Measurements from ENCODE around the gene IFITM5.

Gene IFITM5

GRCh38 chr11:295351-296170, 3.8 kb downstream of the IFITM5 start:
- no peak for TF ChIP-seq TCF12 (IDR thresholded peaks at IDR 0.05; ENCODE audit: low read depth)
- TF ChIP-seq CEBPB (IDR thresholded peaks at IDR 0.05): no peak
- TF ChIP-seq TAF1 (IDR thresholded peaks at IDR 0.05; ENCODE audit: low read depth): no peak
- no peak for TF ChIP-seq EP300 (IDR thresholded peaks at IDR 0.05; ENCODE audit: borderline replicate concordance)
- no peak for TF ChIP-seq EGR1 (IDR thresholded peaks at IDR 0.05)
- no peak for TF ChIP-seq CREB1 (IDR thresholded peaks at IDR 0.05; ENCODE audit: low read depth)
- TF ChIP-seq ZBTB7A (IDR thresholded peaks at IDR 0.05; ENCODE audit: low read depth): no peak
- TF ChIP-seq USF1 (IDR thresholded peaks at IDR 0.05): no peak
- no peak for TF ChIP-seq FOXM1 (IDR thresholded peaks at IDR 0.05; ENCODE audit: borderline replicate concordance, low read depth)
- TF ChIP-seq, protein P1, sequence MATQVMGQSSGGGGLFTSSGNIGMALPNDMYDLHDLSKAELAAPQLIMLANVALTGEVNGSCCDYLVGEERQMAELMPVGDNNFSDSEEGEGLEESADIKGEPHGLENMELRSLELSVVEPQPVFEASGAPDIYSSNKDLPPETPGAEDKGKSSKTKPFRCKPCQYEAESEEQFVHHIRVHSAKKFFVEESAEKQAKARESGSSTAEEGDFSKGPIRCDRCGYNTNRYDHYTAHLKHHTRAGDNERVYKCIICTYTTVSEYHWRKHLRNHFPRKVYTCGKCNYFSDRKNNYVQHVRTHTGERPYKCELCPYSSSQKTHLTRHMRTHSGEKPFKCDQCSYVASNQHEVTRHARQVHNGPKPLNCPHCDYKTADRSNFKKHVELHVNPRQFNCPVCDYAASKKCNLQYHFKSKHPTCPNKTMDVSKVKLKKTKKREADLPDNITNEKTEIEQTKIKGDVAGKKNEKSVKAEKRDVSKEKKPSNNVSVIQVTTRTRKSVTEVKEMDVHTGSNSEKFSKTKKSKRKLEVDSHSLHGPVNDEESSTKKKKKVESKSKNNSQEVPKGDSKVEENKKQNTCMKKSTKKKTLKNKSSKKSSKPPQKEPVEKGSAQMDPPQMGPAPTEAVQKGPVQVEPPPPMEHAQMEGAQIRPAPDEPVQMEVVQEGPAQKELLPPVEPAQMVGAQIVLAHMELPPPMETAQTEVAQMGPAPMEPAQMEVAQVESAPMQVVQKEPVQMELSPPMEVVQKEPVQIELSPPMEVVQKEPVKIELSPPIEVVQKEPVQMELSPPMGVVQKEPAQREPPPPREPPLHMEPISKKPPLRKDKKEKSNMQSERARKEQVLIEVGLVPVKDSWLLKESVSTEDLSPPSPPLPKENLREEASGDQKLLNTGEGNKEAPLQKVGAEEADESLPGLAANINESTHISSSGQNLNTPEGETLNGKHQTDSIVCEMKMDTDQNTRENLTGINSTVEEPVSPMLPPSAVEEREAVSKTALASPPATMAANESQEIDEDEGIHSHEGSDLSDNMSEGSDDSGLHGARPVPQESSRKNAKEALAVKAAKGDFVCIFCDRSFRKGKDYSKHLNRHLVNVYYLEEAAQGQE (IDR thresholded peaks at IDR 0.05; ENCODE audit: low read depth): no peak
- TF ChIP-seq MAX (IDR thresholded peaks at IDR 0.05): no peak
- no peak for TF ChIP-seq NFIC (IDR thresholded peaks at IDR 0.05)
- no peak for TF ChIP-seq RAD21 (IDR thresholded peaks at IDR 0.05; ENCODE audit: low read depth)
- no peak for TF ChIP-seq YY1 (IDR thresholded peaks at IDR 0.05; ENCODE audit: low read depth)
- TF ChIP-seq TEAD4 (IDR thresholded peaks at IDR 0.05): no peak

- TF ChIP-seq ZBTB7A (IDR thresholded peaks at IDR 0.05; ENCODE audit: low read depth) (no peak), RAD21 (IDR thresholded peaks at IDR 0.05; ENCODE audit: low read depth) (no peak), CREB1 (IDR thresholded peaks at IDR 0.05; ENCODE audit: low read depth) (no peak)
- TF ChIP-seq, protein P1 (IDR thresholded peaks at IDR 0.05; ENCODE audit: low read depth): no peak
These were observed 4.5 kb downstream of the IFITM5 start for GRCh38 chr11:294780-295179.

- TF ChIP-seq CREB1 (IDR thresholded peaks at IDR 0.05; ENCODE audit: low read depth): no peak
- TF ChIP-seq USF1 (IDR thresholded peaks at IDR 0.05): no peak
- TF ChIP-seq CEBPB (IDR thresholded peaks at IDR 0.05): no peak
- no peak for TF ChIP-seq TAF1 (IDR thresholded peaks at IDR 0.05; ENCODE audit: low read depth)
These were observed 5.3 kb downstream of the IFITM5 start for GRCh38 chr11:293852-294661.

DNA sequence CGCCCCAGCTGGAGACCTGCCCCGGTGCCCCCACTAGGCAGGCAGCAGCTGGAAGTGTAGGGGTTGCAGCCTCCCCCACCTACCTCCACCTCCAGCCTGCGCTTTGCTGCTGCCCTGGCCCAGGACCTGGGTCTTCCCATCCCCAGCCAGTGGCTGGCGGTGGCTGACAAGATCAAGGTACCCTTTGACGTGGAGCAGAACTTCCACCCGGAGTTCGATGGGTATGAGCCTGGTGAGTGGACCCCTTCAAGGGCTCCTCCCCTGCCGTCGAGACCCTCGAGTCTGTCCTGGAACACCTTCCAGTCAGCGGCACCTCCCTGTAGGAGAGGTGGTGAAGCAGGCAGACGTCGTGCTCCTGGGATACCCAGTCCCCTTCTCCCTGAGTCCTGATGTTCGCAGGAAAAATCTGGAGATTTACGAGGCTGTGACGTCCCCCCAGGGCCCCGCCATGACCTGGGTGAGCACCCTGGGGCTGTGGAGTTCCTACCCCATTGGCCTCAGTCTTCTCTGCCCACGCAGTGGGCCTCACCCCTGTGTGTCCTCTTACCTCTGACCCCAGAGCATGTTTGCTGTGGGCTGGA, 6.0 kb downstream of the IFITM5 start:
- no peak for TF ChIP-seq EP300 (IDR thresholded peaks at IDR 0.05; ENCODE audit: borderline replicate concordance)
- no peak for TF ChIP-seq YY1 (IDR thresholded peaks at IDR 0.05; ENCODE audit: low read depth)
- TF ChIP-seq TCF12 (IDR thresholded peaks at IDR 0.05; ENCODE audit: low read depth): no peak
- TF ChIP-seq USF1 (IDR thresholded peaks at IDR 0.05): no peak
- no peak for TF ChIP-seq CREB1 (IDR thresholded peaks at IDR 0.05; ENCODE audit: low read depth)
- TF ChIP-seq, protein P1 (IDR thresholded peaks at IDR 0.05; ENCODE audit: low read depth): no peak
- no peak for TF ChIP-seq TAF1 (IDR thresholded peaks at IDR 0.05; ENCODE audit: low read depth)
- TF ChIP-seq EGR1 (IDR thresholded peaks at IDR 0.05): no peak
- TF ChIP-seq TEAD4 (IDR thresholded peaks at IDR 0.05): no peak
- TF ChIP-seq FOXM1 (IDR thresholded peaks at IDR 0.05; ENCODE audit: borderline replicate concordance, low read depth): no peak
- TF ChIP-seq RAD21 (IDR thresholded peaks at IDR 0.05; ENCODE audit: low read depth): no peak
- TF ChIP-seq MAX (IDR thresholded peaks at IDR 0.05): no peak
- TF ChIP-seq ZBTB7A (IDR thresholded peaks at IDR 0.05; ENCODE audit: low read depth): no peak
- TF ChIP-seq CEBPB (IDR thresholded peaks at IDR 0.05): no peak
- TF ChIP-seq NFIC (IDR thresholded peaks at IDR 0.05): no peak
